IMR-90 (cell line): ENCODE data around the gene PDZD11. TPM values are rescaled to one million over a fixed set of nuclear protein-coding genes. Genes with fewer than 3 reads are reported as not detected.

ENCODE experiments used
- ATAC-seq: fragments of 200-7000 bp; cut with Tn5 transposase; 2 replicates; pipeline ENCODE4 v1.9.1; 2020; ENCODE audit warnings: low read depth, mild to moderate bottlenecking, moderate library complexity
- BruUV-seq: library from RNA; stranded (reverse); fragments of 400-500 nt; replicated peaks from 2 replicates; lab custom pipeline; 2021; lab: Mats Ljungman, UMichigan
- CTCF ChIA-PET: fragments of 300-600 bp; formaldehyde crosslinking; extraction: SDS; loops from one replicate; lab custom pipeline; 2021; ENCODE audit warnings: antibody characterized with exemption; lab: Yijun Ruan, JAX
- POLR2A ChIA-PET: fragments of 300-600 bp; sonication (Branson Sonifier 250); formaldehyde crosslinking; loops from one replicate; lab custom pipeline; 2022; ENCODE audit warnings: antibody characterized with exemption; ENCODE audit not compliant: unreplicated experiment; lab: Charles Lee
- DNase-seq: peaks from one replicate; pipeline ENCODE4 v3.0.0; 2013
- H2AFZ ChIP-seq: replicated peaks from 2 replicates; pipeline ENCODE3; 2013; ENCODE audit warnings: low read length, mild to moderate bottlenecking; ENCODE audit not compliant: poor library complexity
- H2AK5ac ChIP-seq: 2 replicates; pipeline ENCODE4 v1.6.1; 2013; ENCODE audit warnings: low read depth, low read length, inconsistent platforms
- H2AK9ac ChIP-seq: replicated peaks from 2 replicates; pipeline ENCODE3; 2013; ENCODE audit warnings: mild to moderate bottlenecking, low read depth, low read length, moderate library complexity; ENCODE audit not compliant: poor library complexity
- H2BK120ac ChIP-seq: 2 replicates; pipeline ENCODE4 v1.6.1; 2013; ENCODE audit warnings: low read depth, low read length, inconsistent platforms
- H2BK15ac ChIP-seq: 3 replicates; pipeline ENCODE4 v1.6.1; 2013; ENCODE audit warnings: low read depth, low read length, inconsistent platforms
- H2BK20ac ChIP-seq: 2 replicates; pipeline ENCODE4 v1.6.1; 2013; ENCODE audit warnings: low read depth, mild to moderate bottlenecking, inconsistent platforms, low read length, moderate library complexity
- H2BK5ac ChIP-seq: 2 replicates; pipeline ENCODE4 v1.6.1; 2013; ENCODE audit warnings: mild to moderate bottlenecking, low read depth, low read length, inconsistent platforms; ENCODE audit not compliant: poor library complexity, severe bottlenecking
- H3K14ac ChIP-seq: replicated peaks from 2 replicates; pipeline ENCODE4 v1.6.1; 2013; ENCODE audit warnings: low read depth, low read length, inconsistent platforms
- H3K18ac ChIP-seq: 2 replicates; pipeline ENCODE4 v1.6.1; 2013; ENCODE audit warnings: low read depth, low read length, control low read depth
- H3K23ac ChIP-seq: 2 replicates; pipeline ENCODE4 v1.6.1; 2013; ENCODE audit warnings: low read depth, low read length, inconsistent platforms
- H3K27ac ChIP-seq: 2 replicates; pipeline ENCODE4 v1.5.1; 2013; ENCODE audit warnings: mild to moderate bottlenecking, control low read depth, low read length; ENCODE audit not compliant: insufficient read depth
- H3K27me3 ChIP-seq: 2 replicates; pipeline ENCODE4 v1.6.1; 2013; ENCODE audit warnings: low read length; ENCODE audit not compliant: control insufficient read depth, insufficient read depth
- H3K36me3 ChIP-seq: 2 replicates; pipeline ENCODE4 v1.6.1; 2013; ENCODE audit warnings: low read length, mixed read lengths; ENCODE audit not compliant: control insufficient read depth, insufficient read depth
- H3K4ac ChIP-seq: 2 replicates; pipeline ENCODE4 v1.6.1; 2013; ENCODE audit warnings: low read depth, low read length, inconsistent platforms
- H3K4me1 ChIP-seq: 2 replicates; pipeline ENCODE4 v1.6.1; 2013; ENCODE audit warnings: low read length, mixed read lengths; ENCODE audit not compliant: control insufficient read depth, insufficient read depth
- H3K4me2 ChIP-seq: 2 replicates; pipeline ENCODE4 v1.6.1; 2013; ENCODE audit warnings: low read depth, mild to moderate bottlenecking, control low read depth, low read length, moderate library complexity
- H3K4me3 ChIP-seq: 2 replicates; pipeline ENCODE4 v1.5.1; 2013; ENCODE audit warnings: low read depth, mild to moderate bottlenecking, control low read depth, low read length, moderate library complexity; ENCODE audit not compliant: insufficient read depth
- H3K56ac ChIP-seq: 2 replicates; pipeline ENCODE4 v1.6.1; 2013; ENCODE audit warnings: low read length, inconsistent platforms; ENCODE audit not compliant: insufficient read depth; ENCODE audit errors: extremely low read depth
- H3K79me1 ChIP-seq, 2 experiments: 2 replicates each; pipeline ENCODE4 v1.6.1; 2013; ENCODE audit warnings: low read length in 2 of 2, inconsistent platforms in 1 of 2, low read depth in 1 of 2
- H3K9ac ChIP-seq: 2 replicates; pipeline ENCODE4 v1.6.1; 2013; ENCODE audit warnings: low read depth, low read length, control low read depth
- H3K9me1 ChIP-seq: 2 replicates; pipeline ENCODE4 v1.6.1; 2013; ENCODE audit warnings: low read length, inconsistent platforms; ENCODE audit not compliant: insufficient read depth
- H3K9me3 ChIP-seq: 2 replicates; pipeline ENCODE4 v1.6.1; 2013; ENCODE audit warnings: low read length; ENCODE audit not compliant: control insufficient read depth, insufficient read depth
- H4K20me1 ChIP-seq: 2 replicates; pipeline ENCODE4 v1.6.1; 2013; ENCODE audit warnings: low read length, inconsistent platforms; ENCODE audit not compliant: insufficient read depth
- H4K5ac ChIP-seq: 2 replicates; pipeline ENCODE4 v1.6.1; 2013; ENCODE audit warnings: mild to moderate bottlenecking, low read depth, low read length, control low read depth
- H4K8ac ChIP-seq, 2 experiments: 2 replicates each; pipeline ENCODE4 v1.6.1; 2013; ENCODE audit warnings: low read depth in 2 of 2, low read length in 2 of 2, control low read depth in 1 of 2, inconsistent platforms in 1 of 2
- H4K91ac ChIP-seq: 2 replicates; pipeline ENCODE4 v1.6.1; 2013; ENCODE audit warnings: low read depth, low read length, inconsistent platforms; ENCODE audit not compliant: insufficient read depth
- BHLHE40 ChIP-seq: fragments of 150-350 bp; IDR thresholded peaks from 2 replicates; pipeline ENCODE4 v1.6.1; 2016; ENCODE audit warnings: mild to moderate bottlenecking, low read depth, low read length
- CEBPB ChIP-seq: IDR thresholded peaks from 2 replicates; pipeline ENCODE4 v1.6.1; 2012; ENCODE audit warnings: low read depth, low read length, improper control_type of control experiment
- FOS ChIP-seq: fragments of 150-350 bp; IDR thresholded peaks from 2 replicates; pipeline ENCODE4 v1.6.1; 2016; ENCODE audit warnings: low read depth, low read length
- MAFK ChIP-seq: IDR thresholded peaks from 2 replicates; pipeline ENCODE4 v1.6.1; 2012; ENCODE audit warnings: low read depth, low read length, improper control_type of control experiment
- MAZ ChIP-seq: IDR thresholded peaks from 2 replicates; pipeline ENCODE4 v1.6.1; 2012; ENCODE audit warnings: low read depth, mild to moderate bottlenecking, low read length, improper control_type of control experiment, moderate library complexity, borderline replicate concordance
- MXI1 ChIP-seq: IDR thresholded peaks from 2 replicates; pipeline ENCODE4 v1.6.1; 2012; ENCODE audit warnings: low read depth, mild to moderate bottlenecking, low read length, moderate library complexity, borderline replicate concordance
- NFE2L2 ChIP-seq: fragments of 150-350 bp; IDR thresholded peaks from 2 replicates; pipeline ENCODE4 v1.6.1; 2016; ENCODE audit warnings: low read depth, mild to moderate bottlenecking, low read length
- POLR2A ChIP-seq: IDR thresholded peaks from 2 replicates; pipeline ENCODE4 v1.6.1; 2012; ENCODE audit warnings: mild to moderate bottlenecking, low read depth, low read length
- RAD21 ChIP-seq: IDR thresholded peaks from 2 replicates; pipeline ENCODE4 v1.6.1; 2012; ENCODE audit warnings: low read length, improper control_type of control experiment
- RCOR1 ChIP-seq: IDR thresholded peaks from 2 replicates; pipeline ENCODE4 v1.6.1; 2012; ENCODE audit warnings: mild to moderate bottlenecking, low read length, improper control_type of control experiment; ENCODE audit not compliant: insufficient replicate concordance
- RFX5 ChIP-seq: IDR thresholded peaks from 2 replicates; pipeline ENCODE4 v1.8.0; 2012; ENCODE audit warnings: low read depth, mild to moderate bottlenecking, low read length, moderate library complexity
- SMC3 ChIP-seq: fragments of 150-350 bp; IDR thresholded peaks from 2 replicates; pipeline ENCODE4 v1.6.1; 2016; ENCODE audit warnings: low read depth, mild to moderate bottlenecking, antibody characterized with exemption, low read length, moderate library complexity
- WGBS, 2 experiments: methylation state at CpG; one replicate each; pipeline versions ENCODE4 v1.1.5 to v1.1.7; 2013; ENCODE audit warnings: missing lambda C conversion rate in 2 of 2; ENCODE audit not compliant: insufficient read length in 1 of 2; ENCODE audit errors: extremely low coverage in 2 of 2; 5-methylcytosine and 5-hydroxymethylcytosine counted together
- dilution Hi-C: fragments of 300-500 bp; cut with HindIII; formaldehyde crosslinking; loops from one replicate; pipeline ENCODE4 v1.14.3; 2018; ENCODE audit warnings: low sequenced_read_pairs; ENCODE audit not compliant: unreplicated experiment
- in situ Hi-C: fragments of 300-500 bp; cut with MboI; formaldehyde crosslinking; loops from 3 replicates; pipeline ENCODE4 v1.14.3; 2019; ENCODE audit warnings: low sequenced_read_pairs, inconsistent platforms, mixed read lengths
- intact Hi-C: fragments of 100-400 bp; cut with micrococcal nuclease; formaldehyde crosslinking; loops from 2 replicates; pipeline ENCODE4 v1.10.0; 2022
- polyA plus RNA-seq, 3 experiments: library from polyadenylated mRNA; depleted of rRNA; stranded (reverse); fragments of >200 nt; gene quantifications; 2 replicates each; pipeline ENCODE4 v1.2.3, GENCODE V29; 2012; ENCODE audit warnings: low replicate concordance in 1 of 3
- total RNA-seq: library from RNA; depleted of rRNA; stranded (reverse); fragments of >200 nt; gene quantifications from 2 replicates; pipeline ENCODE4 v1.2.3, GENCODE V29; 2012
- TF ChIP-seq, protein P1 (sequence below): fragments of 150-350 bp; IDR thresholded peaks from 2 replicates; pipeline ENCODE4 v1.6.1; 2016; ENCODE audit warnings: low read depth, mild to moderate bottlenecking, low read length, moderate library complexity, borderline replicate concordance
- TF ChIP-seq, protein P2 (sequence below): conservative IDR thresholded peaks from 2 replicates; pipeline ENCODE4 v1.5.1; 2012; ENCODE audit warnings: mild to moderate bottlenecking, low read depth, low read length, improper control_type of control experiment
- TF ChIP-seq, protein P3 (sequence below): fragments of 150-350 bp; IDR thresholded peaks from 2 replicates; pipeline ENCODE4 v1.6.1; 2017; ENCODE audit warnings: mild to moderate bottlenecking, antibody characterized with exemption, low read length, low read depth

PDZD11 gene
- total and polyA plus RNA-seq, 2 of the 4 experiments (the other 2 are of a cell fraction), result 84.1 to 100 TPM

DNA sequence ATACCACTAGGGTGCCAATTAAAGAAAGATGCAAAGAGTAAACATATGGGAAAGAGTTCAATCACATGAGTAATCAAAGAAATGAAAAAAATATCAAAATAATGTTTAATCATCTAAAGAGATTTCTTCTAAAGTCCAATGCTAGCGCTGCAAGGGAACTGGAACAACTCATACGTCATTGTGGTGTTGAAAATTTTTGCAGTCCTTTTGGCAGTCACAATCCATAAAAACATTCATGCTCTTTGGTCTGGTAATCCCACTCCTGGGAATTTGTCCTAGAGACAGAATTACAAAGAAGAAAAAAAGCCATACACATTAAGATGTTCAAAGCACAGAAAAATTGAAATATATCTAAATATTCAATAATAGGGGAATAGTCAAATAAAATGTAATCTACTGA lies 34.3 kb downstream of the PDZD11 start:
- no peak overlapping the region for H3K4ac ChIP-seq
- intact Hi-C loops, result no loop called here
- no peak overlapping the region for H3K56ac ChIP-seq
- BruUV-seq, result no TSS peak
- H3K9ac ChIP-seq, result no peak overlapping the region
- H3K9me3 ChIP-seq, result no peaks in the 10 kb centered on the region
- H3K23ac ChIP-seq, result no peak overlapping the region
- no peaks in the 10 kb centered on the region for H3K79me1 ChIP-seq
- no peak overlapping the region for H4K5ac ChIP-seq
- ChIA-PET CTCF (no interaction called here), POLR2A (no interaction called here)
- H4K91ac ChIP-seq, result no peak overlapping the region
- no peak for DNase-seq
- H2BK5ac ChIP-seq, result no peak overlapping the region
- H3K18ac ChIP-seq, result no peak overlapping the region
- no peak overlapping the region for H3K14ac ChIP-seq
- WGBS, 2 experiments, result no CpG with 5 or more reads among the region's 2 CpGs
- H3K9me1 ChIP-seq, result no peaks in the 10 kb centered on the region
- H3K27me3 ChIP-seq, result peaks cover 5% of the 10 kb centered on the region; the same call in 1 of the 2 replicates
- H3K27ac ChIP-seq, result no peak overlapping the region
- ATAC-seq, result no peak
- no peak overlapping the region for H4K8ac ChIP-seq
- H3K4me1 ChIP-seq, result no peaks in the 10 kb centered on the region; the same call in 1 of the 2 replicates
- dilution Hi-C loops, result no loop called here
- no peak overlapping the region for H2AK5ac ChIP-seq
- H4K20me1 ChIP-seq, result no peaks in the 10 kb centered on the region
- no peak overlapping the region for H3K4me3 ChIP-seq
- H3K36me3 ChIP-seq, result no peaks in the 10 kb centered on the region
- in situ Hi-C loops, result no loop called here
- H2AK9ac ChIP-seq, result no peak overlapping the region
- H2BK15ac ChIP-seq, result no peak overlapping the region
- TF ChIP-seq MAZ, result no peak
- TF ChIP-seq RAD21, result no peak
- no peak for TF ChIP-seq CEBPB
- TF ChIP-seq BHLHE40, result no peak
- TF ChIP-seq FOS, result no peak
- no peak for TF ChIP-seq SMC3
- TF ChIP-seq RFX5, result no peak
- TF ChIP-seq MAFK, result no peak
- TF ChIP-seq, protein P1, sequence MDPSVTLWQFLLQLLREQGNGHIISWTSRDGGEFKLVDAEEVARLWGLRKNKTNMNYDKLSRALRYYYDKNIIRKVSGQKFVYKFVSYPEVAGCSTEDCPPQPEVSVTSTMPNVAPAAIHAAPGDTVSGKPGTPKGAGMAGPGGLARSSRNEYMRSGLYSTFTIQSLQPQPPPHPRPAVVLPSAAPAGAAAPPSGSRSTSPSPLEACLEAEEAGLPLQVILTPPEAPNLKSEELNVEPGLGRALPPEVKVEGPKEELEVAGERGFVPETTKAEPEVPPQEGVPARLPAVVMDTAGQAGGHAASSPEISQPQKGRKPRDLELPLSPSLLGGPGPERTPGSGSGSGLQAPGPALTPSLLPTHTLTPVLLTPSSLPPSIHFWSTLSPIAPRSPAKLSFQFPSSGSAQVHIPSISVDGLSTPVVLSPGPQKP, result no peak
- TF ChIP-seq, protein P2, sequence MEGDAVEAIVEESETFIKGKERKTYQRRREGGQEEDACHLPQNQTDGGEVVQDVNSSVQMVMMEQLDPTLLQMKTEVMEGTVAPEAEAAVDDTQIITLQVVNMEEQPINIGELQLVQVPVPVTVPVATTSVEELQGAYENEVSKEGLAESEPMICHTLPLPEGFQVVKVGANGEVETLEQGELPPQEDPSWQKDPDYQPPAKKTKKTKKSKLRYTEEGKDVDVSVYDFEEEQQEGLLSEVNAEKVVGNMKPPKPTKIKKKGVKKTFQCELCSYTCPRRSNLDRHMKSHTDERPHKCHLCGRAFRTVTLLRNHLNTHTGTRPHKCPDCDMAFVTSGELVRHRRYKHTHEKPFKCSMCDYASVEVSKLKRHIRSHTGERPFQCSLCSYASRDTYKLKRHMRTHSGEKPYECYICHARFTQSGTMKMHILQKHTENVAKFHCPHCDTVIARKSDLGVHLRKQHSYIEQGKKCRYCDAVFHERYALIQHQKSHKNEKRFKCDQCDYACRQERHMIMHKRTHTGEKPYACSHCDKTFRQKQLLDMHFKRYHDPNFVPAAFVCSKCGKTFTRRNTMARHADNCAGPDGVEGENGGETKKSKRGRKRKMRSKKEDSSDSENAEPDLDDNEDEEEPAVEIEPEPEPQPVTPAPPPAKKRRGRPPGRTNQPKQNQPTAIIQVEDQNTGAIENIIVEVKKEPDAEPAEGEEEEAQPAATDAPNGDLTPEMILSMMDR, result no peak
- TF ChIP-seq RCOR1, result no peak
- TF ChIP-seq, protein P3, sequence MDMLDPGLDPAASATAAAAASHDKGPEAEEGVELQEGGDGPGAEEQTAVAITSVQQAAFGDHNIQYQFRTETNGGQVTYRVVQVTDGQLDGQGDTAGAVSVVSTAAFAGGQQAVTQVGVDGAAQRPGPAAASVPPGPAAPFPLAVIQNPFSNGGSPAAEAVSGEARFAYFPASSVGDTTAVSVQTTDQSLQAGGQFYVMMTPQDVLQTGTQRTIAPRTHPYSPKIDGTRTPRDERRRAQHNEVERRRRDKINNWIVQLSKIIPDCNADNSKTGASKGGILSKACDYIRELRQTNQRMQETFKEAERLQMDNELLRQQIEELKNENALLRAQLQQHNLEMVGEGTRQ, result no peak
- no peak for TF ChIP-seq NFE2L2
- no peak for TF ChIP-seq POLR2A
- no peak for TF ChIP-seq MXI1
- H2AFZ ChIP-seq, result no peak overlapping the region
- H2BK120ac ChIP-seq, result no peak overlapping the region
- H3K4me2 ChIP-seq, result no peak overlapping the region
- H2BK20ac ChIP-seq, result no peak overlapping the region
